Measurements from ENCODE around the gene ALOX15.
"Not testable (repeated sequence)": the region's sequence is repeated elsewhere in the genome, so short reads cannot be mapped to it uniquely, and the experiment has no call there.

ALOX15 gene

GRCh38 chr17:4631431-4631830, 10.0 kb downstream of the ALOX15 start:
- Histone ChIP-seq H3K4me1 (ENCODE audit: control insufficient read depth in 1 of 2, insufficient read depth in 1 of 2, low read depth in 1 of 2, low read length in 1 of 2) (peaks cover 10% of the 10 kb centered on the region in 2 experiments), H3K4me3 (ENCODE audit: low read depth in 1 of 2, low read length in 1 of 2) (no peak overlapping the region), H3K27me3 (peaks cover 50% of the 10 kb centered on the region), H3K36me3 (no peaks in the 10 kb centered on the region), H3K9me3 (no peaks in the 10 kb centered on the region), H3K27ac (no peak overlapping the region)
- TF ChIP-seq CTCF (IDR thresholded peaks at IDR 0.05) = no peak

- Histone ChIP-seq H3K4me1 (ENCODE audit: control insufficient read depth in 1 of 2, insufficient read depth in 1 of 2, low read depth in 1 of 2, low read length in 1 of 2) (no peaks in the 10 kb centered on the region), H3K9me3 (no peaks in the 10 kb centered on the region), H3K27me3 (peaks cover 38% of the 10 kb centered on the region), H3K27ac (no peak overlapping the region), H3K36me3 (no peaks in the 10 kb centered on the region), H3K4me3 (ENCODE audit: low read depth in 1 of 2, low read length in 1 of 2) (no peak overlapping the region)
- no peak for TF ChIP-seq CTCF (IDR thresholded peaks at IDR 0.05)
Observed at GRCh38 chr17:4626734-4627256, 14.7 kb downstream of the ALOX15 start.

- H3K27ac ChIP-seq = no peak overlapping the region
- no peaks in the 10 kb centered on the region for H3K4me1 ChIP-seq (ENCODE audit: control insufficient read depth in 1 of 2, insufficient read depth in 1 of 2, low read depth in 1 of 2, low read length in 1 of 2)
- H3K36me3 ChIP-seq = no peaks in the 10 kb centered on the region
- no peak for TF ChIP-seq CTCF (IDR thresholded peaks at IDR 0.05)
- H3K9me3 ChIP-seq = no peaks in the 10 kb centered on the region
- H3K4me3 ChIP-seq (ENCODE audit: low read depth in 1 of 2, low read length in 1 of 2) = no peak overlapping the region
- peaks cover 38% of the 10 kb centered on the region for H3K27me3 ChIP-seq
Observed at GRCh38 chr17:4625181-4625617, 16.3 kb downstream of the ALOX15 start.

GRCh38 chr17:4624451-4624911, 17.0 kb downstream of the ALOX15 start:
- peaks cover 38% of the 10 kb centered on the region for H3K27me3 ChIP-seq
- not testable (repeated sequence) for H3K9me3 ChIP-seq; H3K27ac ChIP-seq; H3K4me3 ChIP-seq (ENCODE audit: low read depth in 1 of 2, low read length in 1 of 2); H3K36me3 ChIP-seq; H3K4me1 ChIP-seq (ENCODE audit: control insufficient read depth in 1 of 2, insufficient read depth in 1 of 2, low read depth in 1 of 2, low read length in 1 of 2)

GRCh38 chr17:4623249-4623648, 18.2 kb downstream of the ALOX15 start:
- Histone ChIP-seq H3K36me3 (no peaks in the 10 kb centered on the region), H3K9me3 (no peaks in the 10 kb centered on the region), H3K4me1 (ENCODE audit: control insufficient read depth in 1 of 2, insufficient read depth in 1 of 2, low read depth in 1 of 2, low read length in 1 of 2) (no peaks in the 10 kb centered on the region), H3K27me3 (peaks cover 37% of the 10 kb centered on the region), H3K4me3 (ENCODE audit: low read depth in 1 of 2, low read length in 1 of 2) (no peak overlapping the region), H3K27ac (no peak overlapping the region)
- no peak for TF ChIP-seq CTCF (IDR thresholded peaks at IDR 0.05)

GRCh38 chr17:4622375-4622774, 19.1 kb downstream of the ALOX15 start:
- Histone ChIP-seq H3K4me1 (ENCODE audit: control insufficient read depth in 1 of 2, insufficient read depth in 1 of 2, low read depth in 1 of 2, low read length in 1 of 2) (no peaks in the 10 kb centered on the region), H3K27me3 (peaks cover 39% of the 10 kb centered on the region), H3K4me3 (ENCODE audit: low read depth in 1 of 2, low read length in 1 of 2) (no peak overlapping the region), H3K27ac (no peak overlapping the region), H3K9me3 (no peaks in the 10 kb centered on the region), H3K36me3 (no peaks in the 10 kb centered on the region)
- no peak for TF ChIP-seq CTCF (IDR thresholded peaks at IDR 0.05)

All from neutrophil (primary cell).